ENCODE results near the gene SLC9A5.

GRCh38 chr16:67291461-67291860, 42.7 kb downstream of the SLC9A5 start:
- no peak for TF ChIP-seq CHD4 (IDR thresholded peaks at IDR 0.05)
- no peak for TF ChIP-seq CTCF (IDR thresholded peaks at IDR 0.05 in 2 of 3, conservative IDR thresholded peaks at IDR 0.05 in 1 of 3; ENCODE audit: control insufficient read depth in 2 of 3, extremely low read depth in 1 of 3, insufficient read depth in 1 of 3, low read depth in 3 of 3, low read length in 3 of 3)
- no peak for TF ChIP-seq MXI1 (IDR thresholded peaks at IDR 0.05; ENCODE audit: low read depth, low read length)
- no peak for TF ChIP-seq SRF (IDR thresholded peaks at IDR 0.05; ENCODE audit: low read depth in 2 of 2, low read length in 2 of 2)
- TF ChIP-seq GABPA (IDR thresholded peaks at IDR 0.05; ENCODE audit: low read depth): no peak
- TF ChIP-seq IKZF2 (IDR thresholded peaks at IDR 0.05): no peak
- TF ChIP-seq YY1 (IDR thresholded peaks at IDR 0.05; ENCODE audit: low read depth, low read length): no peak
- TF ChIP-seq ATF2 (IDR thresholded peaks at IDR 0.05; ENCODE audit: low read length): no peak
- no peak for TF ChIP-seq YBX1 (IDR thresholded peaks at IDR 0.05)
- TF ChIP-seq MAX (IDR thresholded peaks at IDR 0.05; ENCODE audit: low read depth, low read length): no peak
- no peak for TF ChIP-seq ZNF687 (IDR thresholded peaks at IDR 0.05)
